Endothelial cell (in vitro differentiated cells): ENCODE results near the gene IWS1. TPM values are rescaled to one million over a fixed set of nuclear protein-coding genes. Genes with fewer than 3 reads are reported as not detected.
A peak's percentile ranks its signal among the peaks of the same experiment; 100 is the strongest.

Experiments used
- DNase-seq: peaks from one replicate; pipeline ENCODE4 v3.0.0; 2021; ENCODE audit warnings: low spot score
- H3K27ac Mint-ChIP-seq: one replicate; pipeline ENCODE4 v1.8.0; 2021; ENCODE audit warnings: mixed read lengths, inconsistent platforms; ENCODE audit not compliant: unreplicated experiment
- H3K27me3 Mint-ChIP-seq: one replicate; pipeline ENCODE4 v1.8.0; 2021; ENCODE audit warnings: mild to moderate bottlenecking, moderate library complexity, mixed read lengths, inconsistent platforms; ENCODE audit not compliant: unreplicated experiment
- H3K36me3 Mint-ChIP-seq: one replicate; pipeline ENCODE4 v1.8.0; 2021; ENCODE audit warnings: mild to moderate bottlenecking, low read depth, mixed read lengths, inconsistent platforms; ENCODE audit not compliant: unreplicated experiment
- H3K4me1 Mint-ChIP-seq: one replicate; pipeline ENCODE4 v1.8.0; 2021; ENCODE audit warnings: mild to moderate bottlenecking, mixed read lengths, inconsistent platforms; ENCODE audit not compliant: unreplicated experiment
- H3K4me3 Mint-ChIP-seq: one replicate; pipeline ENCODE4 v1.8.0; 2021; ENCODE audit warnings: mild to moderate bottlenecking, mixed read lengths, inconsistent platforms; ENCODE audit not compliant: unreplicated experiment
- H3K9me3 Mint-ChIP-seq: one replicate; pipeline ENCODE4 v1.8.0; 2021; ENCODE audit warnings: mixed read lengths, inconsistent platforms; ENCODE audit not compliant: unreplicated experiment
- CTCF ChIP-seq: fragments of 200-600 bp; sonication (generic); IDR thresholded peaks from one replicate; pipeline ENCODE4 v1.5.0; 2021; ENCODE audit warnings: antibody characterized with exemption; ENCODE audit not compliant: unreplicated experiment
- total RNA-seq: library from RNA; stranded (reverse); fragmentation: NEBNext Ultra II Directional; extraction: Animal tissue kit (Norgen Biotek cat#: 25700); gene quantifications from one replicate; pipeline ENCODE4 v1.2.1, GENCODE V29; 2021; ENCODE audit not compliant: unreplicated experiment

Gene IWS1
- total RNA-seq, 1 donor from 2014 or later, result 50.5 TPM

- Mint-ChIP-seq H3K9me3 (no peaks in the 10 kb centered on the region), H3K36me3 (peaks cover 9% of the 10 kb centered on the region), H3K27me3 (no peaks in the 10 kb centered on the region), H3K4me3 (no peak overlapping the region), H3K4me1 (peaks cover 2% of the 10 kb centered on the region), H3K27ac (no peak overlapping the region)
- TF ChIP-seq CTCF, result no peak
- DNase-seq, result no peak
Measured at GRCh38 chr2:127471286-127471988, 54.9 kb downstream of the IWS1 start.

- Mint-ChIP-seq H3K27me3 (no peaks in the 10 kb centered on the region), H3K27ac (no peak overlapping the region), H3K36me3 (peaks cover 9% of the 10 kb centered on the region), H3K9me3 (no peaks in the 10 kb centered on the region), H3K4me3 (no peak overlapping the region), H3K4me1 (peaks cover 2% of the 10 kb centered on the region)
- no peak for TF ChIP-seq CTCF
- no peak for DNase-seq
Measured at GRCh38 chr2:127469974-127470373, 56.3 kb downstream of the IWS1 start.

GRCh38 chr2:127469051-127469450 lies 57.2 kb downstream of the IWS1 start:
- peak overlapping the region; percentile 22 for H3K27ac Mint-ChIP-seq
- TF ChIP-seq CTCF, result no peak
- H3K4me1 Mint-ChIP-seq, result peaks cover 2% of the 10 kb centered on the region
- H3K27me3 Mint-ChIP-seq, result no peaks in the 10 kb centered on the region
- DNase-seq, result no peak
- no peak overlapping the region for H3K4me3 Mint-ChIP-seq
- H3K36me3 Mint-ChIP-seq, result peaks cover 9% of the 10 kb centered on the region
- no peaks in the 10 kb centered on the region for H3K9me3 Mint-ChIP-seq

- H3K27ac Mint-ChIP-seq, result no peak overlapping the region
- no peaks in the 10 kb centered on the region for H3K9me3 Mint-ChIP-seq
- peaks cover 2% of the 10 kb centered on the region for H3K27me3 Mint-ChIP-seq
- TF ChIP-seq CTCF, result no peak
- peaks cover 9% of the 10 kb centered on the region for H3K36me3 Mint-ChIP-seq
- no peak overlapping the region for H3K4me3 Mint-ChIP-seq
- no peak for DNase-seq
- H3K4me1 Mint-ChIP-seq, result no peaks in the 10 kb centered on the region
Measured at GRCh38 chr2:127465258-127465657, 61.0 kb downstream of the IWS1 start.

- H3K36me3 Mint-ChIP-seq, result peaks cover 9% of the 10 kb centered on the region
- DNase-seq, result no peak
- no peak for TF ChIP-seq CTCF
- H3K27me3 Mint-ChIP-seq, result peaks cover 2% of the 10 kb centered on the region
- no peak overlapping the region for H3K4me3 Mint-ChIP-seq
- H3K27ac Mint-ChIP-seq, result no peak overlapping the region
- H3K9me3 Mint-ChIP-seq, result no peaks in the 10 kb centered on the region
- no peaks in the 10 kb centered on the region for H3K4me1 Mint-ChIP-seq
Measured at GRCh38 chr2:127464470-127465257, 61.6 kb downstream of the IWS1 start.
